H1 (cell line): ENCODE results near the gene TRHDE. TPM values are rescaled to one million over a fixed set of nuclear protein-coding genes. Genes with fewer than 3 reads are reported as not detected.

Source experiments
- JUN ChIP-seq: IDR thresholded peaks from 2 replicates; pipeline ENCODE4 v1.6.1; 2011; ENCODE audit warnings: low read depth, mild to moderate bottlenecking, improper control_type of control experiment, low read length
- KDM1A ChIP-seq: fragments of 200-600, 300-600 bp; sonication (generic); IDR thresholded peaks from 2 replicates; pipeline ENCODE4 v1.7.1; 2016; ENCODE audit warnings: mild to moderate bottlenecking, low read length, borderline replicate concordance
- NRF1 ChIP-seq: IDR thresholded peaks from 2 replicates; pipeline ENCODE4 v1.6.1; 2011; ENCODE audit warnings: mild to moderate bottlenecking, low read depth, low read length, improper control_type of control experiment
- RAD21 ChIP-seq, 2 experiments: IDR thresholded peaks in 1 of 2; conservative IDR thresholded peaks in 1 of 2; 2 replicates each; pipeline ENCODE4 v1.6.1; 2011; ENCODE audit warnings: low read depth in 2 of 2, low read length in 2 of 2, improper control_type of control experiment in 1 of 2, inconsistent platforms in 1 of 2, mild to moderate bottlenecking in 1 of 2, moderate library complexity in 1 of 2
- polyA plus RNA-seq, 7 experiments: library from polyadenylated mRNA; depleted of rRNA in 3 of 7; stranded (reverse) in 5 of 7; unstranded in 2 of 7; fragments of >200 nt in 5 of 7; fragments of 200-250 nt in 2 of 7; gene quantifications; 1 replicate in 5 of 7; 2 replicates in 1 of 7; 4 replicates in 1 of 7; pipeline versions ENCODE4 v1.2.1 to v1.2.3, GENCODE V29; 2011 to 2013; ENCODE audit warnings: missing spikeins in 2 of 7, mixed read lengths in 2 of 7
- total RNA-seq: library from RNA; stranded (reverse); fragmentation: NEBNext Ultra II Directional; extraction: Animal tissue kit (Norgen Biotek cat#: 25700); gene quantifications from 2 replicates; pipeline ENCODE4 v1.2.1, GENCODE V29; 2021

The TRHDE gene
- total and polyA plus RNA-seq, 2 of the 8 experiments (the other 6 are each of a cell fraction or from before 2014, with no cell fraction given), result 1.3 to 5.0 TPM

- TF ChIP-seq NRF1 (no peak), KDM1A (no peak), RAD21 (IDR thresholded peaks at IDR 0.05 in 1 of 2, conservative IDR thresholded peaks at IDR 0.05 in 1 of 2; ENCODE audit: low read depth in 2 of 2, low read length in 2 of 2) (no peak), JUN (no peak)
Measured at GRCh38 chr12:72578327-72578726, 306.2 kb downstream of the TRHDE start (continued).
